ENCODE results near the gene TSC1.

DNA sequence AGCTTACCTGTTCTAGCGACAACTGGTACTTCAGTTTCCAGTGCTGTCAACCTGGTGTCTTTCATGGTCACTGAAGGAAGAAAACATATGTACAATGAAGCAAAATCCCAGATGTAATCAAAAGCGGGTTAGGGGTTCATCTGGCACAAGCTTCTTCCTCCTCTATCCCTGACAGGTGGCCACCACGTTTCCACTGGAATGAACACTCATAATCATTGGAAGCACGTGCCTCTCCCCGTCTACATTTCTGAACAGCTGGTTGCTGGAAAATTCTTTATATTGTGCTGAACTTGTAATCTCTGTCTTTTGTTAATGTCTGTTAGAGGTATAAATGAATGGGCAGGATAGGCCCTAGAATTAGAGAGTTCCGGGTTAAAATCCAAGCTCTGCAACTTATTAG lies 9.4 kb downstream of the TSC1 start:
- TF ChIP-seq, protein P1, sequence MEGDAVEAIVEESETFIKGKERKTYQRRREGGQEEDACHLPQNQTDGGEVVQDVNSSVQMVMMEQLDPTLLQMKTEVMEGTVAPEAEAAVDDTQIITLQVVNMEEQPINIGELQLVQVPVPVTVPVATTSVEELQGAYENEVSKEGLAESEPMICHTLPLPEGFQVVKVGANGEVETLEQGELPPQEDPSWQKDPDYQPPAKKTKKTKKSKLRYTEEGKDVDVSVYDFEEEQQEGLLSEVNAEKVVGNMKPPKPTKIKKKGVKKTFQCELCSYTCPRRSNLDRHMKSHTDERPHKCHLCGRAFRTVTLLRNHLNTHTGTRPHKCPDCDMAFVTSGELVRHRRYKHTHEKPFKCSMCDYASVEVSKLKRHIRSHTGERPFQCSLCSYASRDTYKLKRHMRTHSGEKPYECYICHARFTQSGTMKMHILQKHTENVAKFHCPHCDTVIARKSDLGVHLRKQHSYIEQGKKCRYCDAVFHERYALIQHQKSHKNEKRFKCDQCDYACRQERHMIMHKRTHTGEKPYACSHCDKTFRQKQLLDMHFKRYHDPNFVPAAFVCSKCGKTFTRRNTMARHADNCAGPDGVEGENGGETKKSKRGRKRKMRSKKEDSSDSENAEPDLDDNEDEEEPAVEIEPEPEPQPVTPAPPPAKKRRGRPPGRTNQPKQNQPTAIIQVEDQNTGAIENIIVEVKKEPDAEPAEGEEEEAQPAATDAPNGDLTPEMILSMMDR (conservative IDR thresholded peaks at IDR 0.05; ENCODE audit: low read length): no peak
- no peak for TF ChIP-seq EZH2phosphoT487 (IDR thresholded peaks at IDR 0.05; ENCODE audit: borderline replicate concordance)
